Astrocyte (in vitro differentiated cells and primary cell): Measurements from ENCODE around the gene SZRD1. TPM values are rescaled to one million over a fixed set of nuclear protein-coding genes. Genes with fewer than 3 reads are reported as not detected.

Source experiments
- DNase-seq: peaks from one replicate; pipeline ENCODE4 v3.0.0-alpha.2; 2010; ENCODE audit warnings: low read depth
- FAIRE-seq: peaks from 2 replicates; lab custom pipeline; 2011; peaks lifted over from hg19 to GRCh38; lab: Jason Lieb, UNC
- H2AFZ ChIP-seq: 2 replicates; pipeline ENCODE4 v1.6.0; 2012; ENCODE audit warnings: low read depth, low read length, inconsistent platforms
- H3K27ac ChIP-seq: 2 replicates; pipeline ENCODE4 v1.5.1; 2011; ENCODE audit warnings: low read depth, low read length, inconsistent platforms
- H3K27me3 ChIP-seq: 2 replicates; pipeline ENCODE4 v1.6.0; 2011; ENCODE audit warnings: low read length, inconsistent platforms; ENCODE audit not compliant: insufficient read depth
- H3K36me3 ChIP-seq: 2 replicates; pipeline ENCODE4 v1.5.1; 2011; ENCODE audit warnings: low read length, inconsistent platforms; ENCODE audit not compliant: insufficient read depth
- H3K4me1 ChIP-seq: 2 replicates; pipeline ENCODE4 v1.5.1; 2011; ENCODE audit warnings: low read length, inconsistent platforms; ENCODE audit not compliant: insufficient read depth
- H3K4me2 ChIP-seq: 2 replicates; pipeline ENCODE4 v1.6.0; 2012; ENCODE audit warnings: low read length, inconsistent platforms
- H3K4me3 ChIP-seq: 2 replicates; pipeline ENCODE4 v1.5.1; 2011; ENCODE audit warnings: low read depth, mild to moderate bottlenecking, low read length, inconsistent platforms; ENCODE audit not compliant: insufficient read depth
- H3K79me2 ChIP-seq: 2 replicates; pipeline ENCODE4 v1.6.0; 2012; ENCODE audit warnings: mild to moderate bottlenecking, low read length, inconsistent platforms; ENCODE audit not compliant: insufficient read depth
- H3K9ac ChIP-seq: 2 replicates; pipeline ENCODE4 v1.6.0; 2012; ENCODE audit warnings: mild to moderate bottlenecking, low read length, inconsistent platforms
- H3K9me3 ChIP-seq: 2 replicates; pipeline ENCODE4 v1.5.1; 2012; ENCODE audit warnings: low read depth, mild to moderate bottlenecking, low read length, inconsistent platforms; ENCODE audit not compliant: insufficient read depth
- H4K20me1 ChIP-seq: 2 replicates; pipeline ENCODE4 v1.6.0; 2012; ENCODE audit warnings: low read length, inconsistent platforms; ENCODE audit not compliant: insufficient read depth
- H3K27ac Mint-ChIP-seq: one replicate; pipeline ENCODE4 v1.8.0; 2021; ENCODE audit warnings: mild to moderate bottlenecking, mixed read lengths; ENCODE audit not compliant: unreplicated experiment
- H3K27me3 Mint-ChIP-seq: one replicate; pipeline ENCODE4 v1.8.0; 2021; ENCODE audit warnings: low read depth, mixed read lengths; ENCODE audit not compliant: unreplicated experiment
- H3K36me3 Mint-ChIP-seq: one replicate; pipeline ENCODE4 v1.8.0; 2021; ENCODE audit warnings: low read depth, mixed read lengths; ENCODE audit not compliant: unreplicated experiment
- H3K4me1 Mint-ChIP-seq: one replicate; pipeline ENCODE4 v1.8.0; 2021; ENCODE audit warnings: low read depth, mixed read lengths; ENCODE audit not compliant: unreplicated experiment
- H3K4me3 Mint-ChIP-seq: one replicate; pipeline ENCODE4 v1.8.0; 2021; ENCODE audit warnings: mild to moderate bottlenecking, moderate library complexity, mixed read lengths; ENCODE audit not compliant: unreplicated experiment
- H3K9me3 Mint-ChIP-seq: one replicate; pipeline ENCODE4 v1.8.0; 2021; ENCODE audit warnings: mild to moderate bottlenecking, mixed read lengths; ENCODE audit not compliant: unreplicated experiment
- EZH2 ChIP-seq: IDR thresholded peaks from 2 replicates; pipeline ENCODE4 v1.6.1; 2012; ENCODE audit warnings: mild to moderate bottlenecking, low read length, inconsistent platforms; ENCODE audit not compliant: insufficient read depth
- total RNA-seq: library from RNA; stranded (reverse); gene quantifications from 2 replicates; pipeline ENCODE4 v1.2.1, GENCODE V29; 2021
- TF ChIP-seq, protein P1 (sequence below): IDR thresholded peaks from 2 replicates; pipeline ENCODE4 v1.5.1; 2011; ENCODE audit warnings: low read depth, mild to moderate bottlenecking, inconsistent platforms, low read length, moderate library complexity; ENCODE audit not compliant: insufficient read depth

The SZRD1 gene
- total RNA-seq, 1 donor from 2014 or later: 165 TPM

DNA sequence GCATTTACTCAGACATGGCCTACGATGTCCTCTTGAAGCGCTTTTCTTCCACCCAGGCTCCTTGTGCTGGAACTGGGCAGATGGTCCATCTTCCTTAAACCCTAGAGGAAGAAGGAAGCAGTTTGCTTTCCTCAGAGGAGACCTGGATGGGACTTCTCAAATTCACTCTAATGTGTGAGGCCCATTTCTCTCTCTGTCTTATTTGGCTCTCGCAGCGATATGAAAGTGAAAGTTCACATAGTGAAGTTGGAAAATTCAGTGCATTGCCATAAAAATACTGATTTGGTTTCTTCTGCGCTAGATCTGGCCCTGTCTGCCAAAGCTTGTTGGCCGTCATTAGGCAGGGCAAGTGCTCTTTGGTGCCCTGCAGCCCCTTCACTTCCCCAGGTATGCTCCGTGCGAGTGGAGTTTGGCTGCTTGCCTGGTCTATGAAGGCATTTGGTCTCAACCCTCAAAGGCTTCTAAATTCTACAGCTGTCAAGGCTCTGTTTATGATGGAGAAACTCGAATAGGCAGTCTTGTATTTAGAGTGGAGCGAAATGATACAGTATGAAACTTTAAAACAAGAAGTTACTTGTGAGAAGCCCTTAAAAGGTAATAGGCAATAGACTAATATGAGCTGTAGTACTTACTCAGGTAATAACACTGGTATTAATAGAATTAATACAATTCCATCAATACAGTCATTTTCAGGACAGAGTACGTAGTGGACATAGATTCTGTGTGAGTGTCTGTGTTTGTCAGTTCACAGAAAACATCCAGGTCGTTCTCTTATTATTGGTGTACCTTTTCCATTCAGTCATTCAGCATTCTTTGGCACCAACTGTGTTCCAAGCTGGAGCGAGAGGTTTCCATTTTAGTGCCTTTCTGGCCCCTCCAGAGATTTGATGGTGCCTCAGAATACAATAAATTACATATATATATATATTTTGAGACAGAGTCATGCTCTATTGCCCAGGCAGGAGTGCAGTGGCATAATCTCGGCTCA, 20.5 kb downstream of the SZRD1 start:
- no peaks in the 10 kb centered on the region for H3K27me3 Mint-ChIP-seq
- H3K4me3 Mint-ChIP-seq: no peak overlapping the region
- peaks cover 95% of the 10 kb centered on the region for H3K79me2 ChIP-seq
- peaks cover 90% of the 10 kb centered on the region for H4K20me1 ChIP-seq
- H3K27me3 ChIP-seq: no peaks in the 10 kb centered on the region
- H3K4me3 ChIP-seq: no peak overlapping the region
- FAIRE-seq (no peak), DNase-seq (peak; percentile 35)
- H3K27ac Mint-ChIP-seq: no peak overlapping the region
- TF ChIP-seq, protein P1, sequence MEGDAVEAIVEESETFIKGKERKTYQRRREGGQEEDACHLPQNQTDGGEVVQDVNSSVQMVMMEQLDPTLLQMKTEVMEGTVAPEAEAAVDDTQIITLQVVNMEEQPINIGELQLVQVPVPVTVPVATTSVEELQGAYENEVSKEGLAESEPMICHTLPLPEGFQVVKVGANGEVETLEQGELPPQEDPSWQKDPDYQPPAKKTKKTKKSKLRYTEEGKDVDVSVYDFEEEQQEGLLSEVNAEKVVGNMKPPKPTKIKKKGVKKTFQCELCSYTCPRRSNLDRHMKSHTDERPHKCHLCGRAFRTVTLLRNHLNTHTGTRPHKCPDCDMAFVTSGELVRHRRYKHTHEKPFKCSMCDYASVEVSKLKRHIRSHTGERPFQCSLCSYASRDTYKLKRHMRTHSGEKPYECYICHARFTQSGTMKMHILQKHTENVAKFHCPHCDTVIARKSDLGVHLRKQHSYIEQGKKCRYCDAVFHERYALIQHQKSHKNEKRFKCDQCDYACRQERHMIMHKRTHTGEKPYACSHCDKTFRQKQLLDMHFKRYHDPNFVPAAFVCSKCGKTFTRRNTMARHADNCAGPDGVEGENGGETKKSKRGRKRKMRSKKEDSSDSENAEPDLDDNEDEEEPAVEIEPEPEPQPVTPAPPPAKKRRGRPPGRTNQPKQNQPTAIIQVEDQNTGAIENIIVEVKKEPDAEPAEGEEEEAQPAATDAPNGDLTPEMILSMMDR: no peak
- no peak for TF ChIP-seq EZH2
- H3K9ac ChIP-seq: no peak overlapping the region
- H3K9me3 Mint-ChIP-seq: peaks cover 2% of the 10 kb centered on the region
- peak overlapping the region; percentile 44 for H3K4me2 ChIP-seq
- H3K4me1 Mint-ChIP-seq: peaks cover 37% of the 10 kb centered on the region
- H3K36me3 ChIP-seq: no peaks in the 10 kb centered on the region
- no peak overlapping the region for H3K27ac ChIP-seq
- H2AFZ ChIP-seq: no peak overlapping the region
- no peaks in the 10 kb centered on the region for H3K9me3 ChIP-seq
- H3K4me1 ChIP-seq: peaks cover 21% of the 10 kb centered on the region
- no peaks in the 10 kb centered on the region for H3K36me3 Mint-ChIP-seq

DNA sequence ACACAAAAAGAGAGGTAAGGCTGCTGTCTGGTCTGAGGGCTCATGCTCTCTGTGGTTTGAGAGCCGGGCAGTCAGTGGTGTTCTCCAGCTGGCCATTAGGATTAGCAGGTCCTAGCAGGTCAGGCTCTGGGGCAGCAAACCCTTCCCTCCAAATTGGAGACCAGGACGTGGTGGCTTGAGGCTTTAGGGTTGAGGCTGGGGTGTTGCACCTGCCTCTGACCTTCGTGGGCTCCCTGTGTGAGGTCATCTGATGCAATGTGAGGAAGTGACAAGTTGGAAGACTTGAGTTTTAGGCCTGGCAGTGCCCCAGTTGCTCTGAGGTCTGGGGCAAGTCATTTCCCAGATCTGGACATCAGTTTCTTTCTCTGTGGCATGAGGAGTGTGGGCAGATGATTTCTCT, 24.4 kb downstream of the SZRD1 start:
- Mint-ChIP-seq H3K36me3 (peaks cover 14% of the 10 kb centered on the region), H3K27me3 (no peaks in the 10 kb centered on the region), H3K4me3 (peak overlapping the region; percentile 9), H3K9me3 (peaks cover 2% of the 10 kb centered on the region), H3K27ac (no peak overlapping the region), H3K4me1 (peaks cover 44% of the 10 kb centered on the region)
- no peak overlapping the region for H2AFZ ChIP-seq
- peaks cover 6% of the 10 kb centered on the region for H3K36me3 ChIP-seq
- FAIRE-seq: no peak
- peaks cover 91% of the 10 kb centered on the region for H3K79me2 ChIP-seq
- no peaks in the 10 kb centered on the region for H3K27me3 ChIP-seq
- H3K9me3 ChIP-seq: no peaks in the 10 kb centered on the region
- no peak overlapping the region for H3K4me2 ChIP-seq
- DNase-seq: no peak
- H4K20me1 ChIP-seq: peaks cover 90% of the 10 kb centered on the region
- H3K27ac ChIP-seq: no peak overlapping the region
- H3K4me1 ChIP-seq: peaks cover 17% of the 10 kb centered on the region
- no peak overlapping the region for H3K9ac ChIP-seq
- TF ChIP-seq, protein P1: no peak
- no peak for TF ChIP-seq EZH2
- H3K4me3 ChIP-seq: no peak overlapping the region
